ELR (cell line): ENCODE results near the gene TTI1.

Experiments used
- DNase-seq: peaks from one replicate; pipeline ENCODE4 v3.0.0-alpha.2; 2015; ENCODE audit warnings: low read depth

The TTI1 gene

GRCh38 chr20:37987602-37988290 is 45.5 kb downstream of the TTI1 start:
- no peak for DNase-seq

GRCh38 chr20:37986873-37987601 is 46.2 kb downstream of the TTI1 start:
- no peak for DNase-seq

- no peak for DNase-seq
Observed at GRCh38 chr20:37986044-37986858, 47.0 kb downstream of the TTI1 start.

- no peak for DNase-seq
Observed at GRCh38 chr20:37984018-37984785, 49.1 kb downstream of the TTI1 start.

GRCh38 chr20:37983286-37983685 is 50.0 kb downstream of the TTI1 start:
- DNase-seq: no peak

GRCh38 chr20:37981568-37981967 is 51.7 kb downstream of the TTI1 start:
- no peak for DNase-seq

- DNase-seq: no peak
Observed at GRCh38 chr20:37980876-37981275, 52.4 kb downstream of the TTI1 start.

GRCh38 chr20:37980383-37980782 is 52.9 kb downstream of the TTI1 start:
- no peak for DNase-seq

GRCh38 chr20:37979021-37979985 is 54.0 kb downstream of the TTI1 start:
- DNase-seq: no peak

GRCh38 chr20:37977786-37978185 is 55.5 kb downstream of the TTI1 start:
- DNase-seq: no peak

- DNase-seq: no peak
Observed at GRCh38 chr20:37977338-37977737, 55.9 kb downstream of the TTI1 start.

- DNase-seq: no peak
Observed at GRCh38 chr20:37976887-37977286, 56.4 kb downstream of the TTI1 start.

GRCh38 chr20:37973059-37973910 is 60.0 kb downstream of the TTI1 start:
- DNase-seq: no peak

GRCh38 chr20:37972256-37973058 is 60.8 kb downstream of the TTI1 start:
- DNase-seq: no peak

- no peak for DNase-seq
Observed at GRCh38 chr20:37971561-37972127, 61.6 kb downstream of the TTI1 start.

GRCh38 chr20:37970856-37971245 is 62.4 kb downstream of the TTI1 start:
- no peak for DNase-seq

- peak; percentile 22 for DNase-seq
Observed at GRCh38 chr20:37969949-37970855, 63.1 kb downstream of the TTI1 start.
